Smooth muscle cell (in vitro differentiated cells): ENCODE measurements around the gene MTUS2. TPM values are rescaled to one million over a fixed set of nuclear protein-coding genes. Genes with fewer than 3 reads are reported as not detected.

Source experiments
- DNase-seq: peaks from one replicate; lab custom pipeline; 2025; ENCODE audit not compliant: unreplicated experiment; lab: John Stamatoyannopoulos, UW
- H2AFZ ChIP-seq: fragments of 200-600 bp; sonication (generic); 2 replicates; pipeline ENCODE4 v1.6.0; 2016; ENCODE audit warnings: antibody characterized with exemption, low read depth, mild to moderate bottlenecking
- H3F3A ChIP-seq: fragments of 200-600 bp; sonication (generic); 2 replicates; pipeline ENCODE4 v1.6.0; 2017; ENCODE audit warnings: antibody characterized with exemption, low read depth
- H3K27ac ChIP-seq: fragments of 200-600 bp; sonication (generic); 2 replicates; pipeline ENCODE4 v1.5.1; 2016; ENCODE audit warnings: low read depth, mild to moderate bottlenecking
- H3K27me3 ChIP-seq: fragments of 200-600 bp; sonication (generic); 2 replicates; pipeline ENCODE4 v1.6.1; 2016; ENCODE audit warnings: low read depth, mild to moderate bottlenecking
- H3K36me3 ChIP-seq: fragments of 200-600 bp; sonication (generic); 2 replicates; pipeline ENCODE4 v1.5.1; 2016; ENCODE audit warnings: low read depth
- H3K4me1 ChIP-seq: fragments of 200-600 bp; sonication (generic); 2 replicates; pipeline ENCODE4 v1.5.1; 2016; ENCODE audit warnings: low read depth
- H3K4me2 ChIP-seq: fragments of 200-600 bp; sonication (generic); 2 replicates; pipeline ENCODE4 v1.6.0; 2016; ENCODE audit warnings: mild to moderate bottlenecking
- H3K4me3 ChIP-seq: fragments of 200-600 bp; sonication (generic); 2 replicates; pipeline ENCODE4 v1.5.1; 2016; ENCODE audit warnings: mild to moderate bottlenecking
- H3K79me2 ChIP-seq: fragments of 200-600 bp; sonication (generic); 2 replicates; pipeline ENCODE4 v1.6.0; 2016; ENCODE audit warnings: low read depth, mild to moderate bottlenecking
- H3K9ac ChIP-seq: fragments of 200-600 bp; sonication (generic); 2 replicates; pipeline ENCODE4 v1.6.0; 2016; ENCODE audit warnings: low read depth
- H3K9me3 ChIP-seq: fragments of 200-600 bp; sonication (generic); replicated peaks from 2 replicates; pipeline ENCODE4 v1.5.1; 2016; ENCODE audit warnings: low read depth
- H4K20me1 ChIP-seq: fragments of 200-600 bp; sonication (generic); 2 replicates; pipeline ENCODE4 v1.6.0; 2016; ENCODE audit warnings: low read depth
- CTCF ChIP-seq: fragments of 200-600 bp; sonication (generic); IDR thresholded peaks from 2 replicates; pipeline ENCODE4 v1.5.1; 2017; ENCODE audit warnings: borderline replicate concordance, mild to moderate bottlenecking, antibody characterized with exemption; ENCODE audit not compliant: insufficient read depth, poor library complexity, severe bottlenecking
- WGBS: methylation state at CpG from one replicate; pipeline ENCODE4 v1.1.7; 2016; ENCODE audit warnings: low lambda C conversion rate; 5-methylcytosine and 5-hydroxymethylcytosine counted together
- polyA plus RNA-seq: library from polyadenylated mRNA; unstranded; fragments of >200 nt; fragmentation: Nextera tagmentation; extraction: Ambion mirVana; gene quantifications from 2 replicates; pipeline ENCODE4 v1.2.1, GENCODE V29; 2016
- total RNA-seq: library from RNA; depleted of rRNA; stranded (reverse); fragments of >200 nt; gene quantifications from 2 replicates; pipeline ENCODE4 v1.2.3, GENCODE V29; 2014

MTUS2 gene
- total and polyA plus RNA-seq, 2 experiments from 2014 or later = 0.06 to 0.63 TPM

GRCh38 chr13:29411481-29411880 lies 591.3 kb downstream of the MTUS2 start:
- WGBS = 64% methylated on average over 2 of the region's 2 CpGs
- Histone ChIP-seq H3K9me3 (no peaks in the 10 kb centered on the region), H3K9ac (no peak overlapping the region), H3K36me3 (no peaks in the 10 kb centered on the region), H2AFZ (no peak overlapping the region), H3K79me2 (no peaks in the 10 kb centered on the region), H3K4me2 (no peak overlapping the region), H3K27ac (no peak overlapping the region), H3K27me3 (no peaks in the 10 kb centered on the region), H3K4me1 (no peaks in the 10 kb centered on the region), H4K20me1 (no peaks in the 10 kb centered on the region), H3K4me3 (no peak overlapping the region), H3F3A (no peaks in the 10 kb centered on the region)
- DNase-seq = no peak
- TF ChIP-seq CTCF = no peak

- no peak overlapping the region for H3K4me3 ChIP-seq
- no peaks in the 10 kb centered on the region for H3K36me3 ChIP-seq
- no peak overlapping the region for H2AFZ ChIP-seq
- H3K27me3 ChIP-seq = peaks cover 9% of the 10 kb centered on the region
- no peaks in the 10 kb centered on the region for H3K4me1 ChIP-seq
- no peaks in the 10 kb centered on the region for H4K20me1 ChIP-seq
- H3K9ac ChIP-seq = no peak overlapping the region
- no peak overlapping the region for H3K4me2 ChIP-seq
- 68% methylated on average over 3 of the region's 3 CpGs for WGBS
- H3K27ac ChIP-seq = no peak overlapping the region
- H3K9me3 ChIP-seq = no peaks in the 10 kb centered on the region
- no peaks in the 10 kb centered on the region for H3K79me2 ChIP-seq
- no peak for TF ChIP-seq CTCF
- DNase-seq = no peak
- H3F3A ChIP-seq = no peaks in the 10 kb centered on the region
These were observed 597.9 kb downstream of the MTUS2 start for GRCh38 chr13:29418026-29418425.

- no peaks in the 10 kb centered on the region for H3K36me3 ChIP-seq
- H3K4me2 ChIP-seq = no peak overlapping the region
- TF ChIP-seq CTCF = no peak
These were observed 601.0 kb downstream of the MTUS2 start for GRCh38 chr13:29421118-29421517.

GRCh38 chr13:29422015-29422414 lies 601.9 kb downstream of the MTUS2 start:
- Histone ChIP-seq H3K27me3 (peaks cover 25% of the 10 kb centered on the region), H3K4me2 (no peak overlapping the region), H3K9ac (no peak overlapping the region), H3K4me1 (no peaks in the 10 kb centered on the region), H3K27ac (no peak overlapping the region), H3K9me3 (no peaks in the 10 kb centered on the region), H3K79me2 (no peaks in the 10 kb centered on the region), H2AFZ (no peak overlapping the region), H3F3A (no peaks in the 10 kb centered on the region), H4K20me1 (no peaks in the 10 kb centered on the region), H3K4me3 (no peak overlapping the region), H3K36me3 (no peaks in the 10 kb centered on the region)
- no peak for DNase-seq
- TF ChIP-seq CTCF = no peak
- WGBS = 89% methylated on average over 5 of the region's 5 CpGs

More at GRCh38 chr13:29421118-29421517, 601.0 kb downstream of the MTUS2 start:
- H3K4me3 ChIP-seq = no peak overlapping the region
- no peak overlapping the region for H3K27ac ChIP-seq
- H3K79me2 ChIP-seq = no peaks in the 10 kb centered on the region
- WGBS = 92% methylated on average over 3 of the region's 3 CpGs
- no peaks in the 10 kb centered on the region for H3F3A ChIP-seq
- no peak overlapping the region for H2AFZ ChIP-seq
- DNase-seq = no peak
- peaks cover 18% of the 10 kb centered on the region for H3K27me3 ChIP-seq
- no peaks in the 10 kb centered on the region for H4K20me1 ChIP-seq
- no peaks in the 10 kb centered on the region for H3K4me1 ChIP-seq
- no peak overlapping the region for H3K9ac ChIP-seq
- H3K9me3 ChIP-seq = no peaks in the 10 kb centered on the region
